NOMO-1 (cell line): ENCODE measurements around the gene PCAT7.
A peak's percentile ranks its signal among the peaks of the same experiment; 100 is the strongest.
"Not testable (repeated sequence)": the region's sequence is repeated elsewhere in the genome, so short reads cannot be mapped to it uniquely, and the experiment has no call there.

Experiments
- DNase-seq, 2 experiments: peaks; one replicate each; lab custom pipeline; 2025; ENCODE audit not compliant: unreplicated experiment in 2 of 2; lab: John Stamatoyannopoulos, UW

Gene PCAT7

GRCh38 chr9:94554439-94555331, at the start of gene PCAT7:
Gene PCAT7, plus strand, starts transcription at chr9:94555083.
- peak; percentile 87 to 90 for DNase-seq

DNA sequence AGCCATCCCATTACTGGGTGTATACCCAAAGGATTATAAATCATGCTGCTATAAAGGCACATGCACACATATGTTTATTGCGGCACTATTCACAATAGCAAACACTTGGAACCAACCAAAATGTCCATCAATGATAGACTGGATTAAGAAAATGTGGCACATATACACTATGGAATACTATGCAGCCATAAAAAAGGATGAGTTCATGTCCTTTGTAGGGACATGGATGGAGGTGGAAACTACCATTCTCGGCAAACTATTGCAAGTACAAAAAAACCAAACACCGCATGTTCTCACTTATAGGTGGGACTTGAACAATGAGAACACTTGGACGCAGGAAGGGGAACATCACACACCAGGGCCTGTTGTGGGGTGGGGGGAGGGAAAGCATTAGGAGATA, 48.5 kb upstream of the PCAT7 start:
- not testable (repeated sequence) for DNase-seq

- no peak for DNase-seq
These were observed 47.2 kb upstream of the PCAT7 start for GRCh38 chr9:94507531-94508258.

DNA sequence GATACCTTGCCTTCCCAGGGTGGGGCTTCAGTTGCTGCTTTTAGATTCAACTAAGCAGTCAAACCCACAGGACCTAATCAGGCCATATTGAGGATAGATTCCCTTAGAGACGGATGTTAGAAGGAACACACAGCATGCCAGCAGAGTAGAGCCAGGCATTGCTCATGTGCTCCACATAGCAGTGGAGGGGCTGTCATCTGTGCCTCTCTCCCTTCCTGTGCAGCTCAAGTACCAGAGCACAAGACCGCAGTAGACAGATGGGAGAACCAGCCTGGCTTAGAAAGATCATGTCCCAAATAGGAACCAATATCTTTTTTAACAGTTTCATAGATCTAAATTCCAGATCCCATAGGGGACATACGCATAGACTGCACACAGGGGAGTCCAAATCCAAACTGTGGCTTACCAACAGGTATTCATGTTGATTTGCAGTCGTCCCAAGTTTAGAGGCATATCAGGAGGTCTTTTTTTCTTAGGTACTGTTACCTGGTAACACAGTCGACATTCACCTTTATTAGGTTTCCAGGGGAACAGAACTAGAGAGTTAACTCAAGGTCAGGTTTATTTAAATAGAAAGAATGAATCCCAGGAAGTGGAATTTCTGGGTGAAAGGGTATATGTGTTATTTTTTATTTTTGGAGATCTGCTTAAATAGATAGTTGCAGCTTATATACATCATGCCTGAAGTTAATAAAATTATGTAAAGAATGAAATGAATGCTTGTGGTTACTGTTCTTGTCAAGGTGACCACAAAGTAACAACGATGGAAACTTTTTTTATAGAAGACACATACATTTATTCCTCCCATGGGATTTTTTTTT, 43.5 kb upstream of the PCAT7 start:
- no peak for DNase-seq

- DNase-seq = no peak
These were observed 43.0 kb upstream of the PCAT7 start for GRCh38 chr9:94511955-94512265.

DNA sequence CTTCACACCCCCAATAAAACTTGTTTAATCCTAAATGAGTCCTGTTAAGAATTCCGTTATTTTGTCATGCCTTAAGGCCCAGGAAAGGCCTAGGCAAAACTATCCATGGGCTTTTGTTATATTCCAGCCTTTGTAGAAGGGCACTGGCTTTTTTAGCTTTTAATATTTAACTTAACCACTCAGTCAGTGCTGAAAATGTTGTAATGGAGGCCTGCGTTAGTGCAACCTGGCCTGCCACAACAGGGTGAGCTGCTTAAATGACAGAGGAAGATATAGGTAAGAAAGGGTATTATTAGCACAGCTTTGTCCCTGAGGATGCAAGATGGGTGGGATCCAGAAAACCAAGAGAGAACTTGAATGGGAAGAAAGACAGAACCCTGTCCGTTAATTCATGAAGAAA, 40.2 kb upstream of the PCAT7 start:
- no peak for DNase-seq

GRCh38 chr9:94517254-94517653, 37.6 kb upstream of the PCAT7 start:
- no peak for DNase-seq

DNA sequence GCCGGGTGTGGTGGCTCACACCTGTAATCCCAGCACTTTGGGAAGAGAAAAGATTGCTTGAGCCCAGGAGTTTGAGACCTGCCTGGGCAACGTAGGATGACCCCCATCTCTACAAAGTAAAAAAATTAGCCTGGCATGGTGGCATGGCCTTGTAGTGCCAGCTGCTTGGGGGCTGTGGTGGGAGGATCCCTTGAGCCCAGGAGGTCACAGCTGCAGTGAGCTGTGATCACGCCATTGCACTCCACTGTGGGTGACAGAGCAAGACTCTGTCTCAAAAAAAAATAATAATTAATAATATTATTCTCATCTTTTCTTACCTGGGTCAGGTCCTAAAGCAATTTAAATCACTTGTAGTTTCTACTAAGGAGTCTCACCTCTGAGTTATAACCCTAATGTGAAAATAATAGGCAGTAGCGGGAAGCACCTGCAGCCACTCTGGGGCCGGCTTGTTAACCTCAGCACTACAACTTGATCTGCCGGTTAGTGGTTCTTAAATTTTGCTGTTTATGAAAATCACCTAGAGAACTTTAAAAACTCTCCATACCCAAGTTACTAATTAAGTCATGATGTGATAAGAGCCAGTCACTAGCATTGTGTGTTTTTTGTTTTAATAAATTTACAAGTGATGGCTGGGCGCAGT, 29.4 kb upstream of the PCAT7 start:
- DNase-seq = no peak

DNA sequence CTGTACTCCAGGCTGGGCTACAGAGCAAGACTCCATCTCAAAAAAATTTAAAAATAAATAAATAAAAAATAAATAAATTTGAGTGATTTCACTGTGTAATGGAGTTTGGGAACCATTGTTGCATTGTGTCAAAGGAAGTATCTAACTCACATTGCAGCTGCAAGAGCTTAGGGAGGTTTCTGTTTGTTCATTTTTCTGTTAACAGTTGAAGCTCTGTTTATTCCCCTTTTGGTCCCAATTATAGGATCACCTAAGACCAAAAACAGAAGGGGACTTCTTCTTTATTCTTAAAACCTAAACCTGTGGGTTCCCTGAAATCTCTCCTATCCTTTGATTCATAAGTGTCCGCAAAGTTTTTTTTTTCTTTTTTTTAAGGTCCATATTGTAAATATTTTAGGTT, 28.6 kb upstream of the PCAT7 start:
- DNase-seq = no peak

DNA sequence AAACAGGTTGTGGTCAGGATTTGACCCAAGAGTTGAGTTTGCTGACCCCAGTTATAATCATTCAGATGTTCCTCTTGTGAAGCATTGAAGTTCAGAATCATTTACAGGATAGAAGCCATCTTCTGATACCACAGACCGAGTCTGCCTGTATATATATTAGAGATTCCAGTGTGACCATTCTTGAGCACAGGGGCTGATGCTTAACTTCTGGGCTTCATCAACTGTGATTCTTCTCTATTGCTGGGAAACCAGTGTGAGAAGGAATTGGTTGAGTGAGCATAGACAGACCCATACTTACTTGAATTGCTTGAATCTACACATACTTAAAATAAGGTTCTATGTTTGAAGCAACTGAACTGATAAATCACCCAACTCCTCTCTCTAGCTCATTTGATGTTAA, 27.9 kb upstream of the PCAT7 start:
- no peak for DNase-seq

- no peak for DNase-seq
These were observed 26.0 kb upstream of the PCAT7 start for GRCh38 chr9:94528886-94529285.

DNA sequence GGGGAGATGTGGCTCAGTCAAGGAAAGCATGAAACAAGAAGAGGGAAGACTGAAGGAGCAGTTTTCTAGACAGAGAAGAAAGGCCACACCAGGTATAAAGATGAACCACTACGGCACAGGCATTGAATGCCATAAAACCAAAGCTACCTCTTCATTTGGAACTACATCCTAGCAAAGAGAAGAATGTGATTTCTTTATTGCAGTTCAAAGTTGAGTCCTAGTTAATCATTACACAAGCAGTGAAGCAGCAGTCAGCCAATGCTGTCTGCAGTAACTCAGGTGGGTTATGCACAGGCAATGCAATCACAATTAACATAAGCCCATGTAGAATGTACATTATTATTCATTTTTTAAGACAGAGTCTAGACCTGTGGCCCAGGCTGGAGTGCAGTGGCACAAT, 21.7 kb upstream of the PCAT7 start:
- DNase-seq = no peak

DNA sequence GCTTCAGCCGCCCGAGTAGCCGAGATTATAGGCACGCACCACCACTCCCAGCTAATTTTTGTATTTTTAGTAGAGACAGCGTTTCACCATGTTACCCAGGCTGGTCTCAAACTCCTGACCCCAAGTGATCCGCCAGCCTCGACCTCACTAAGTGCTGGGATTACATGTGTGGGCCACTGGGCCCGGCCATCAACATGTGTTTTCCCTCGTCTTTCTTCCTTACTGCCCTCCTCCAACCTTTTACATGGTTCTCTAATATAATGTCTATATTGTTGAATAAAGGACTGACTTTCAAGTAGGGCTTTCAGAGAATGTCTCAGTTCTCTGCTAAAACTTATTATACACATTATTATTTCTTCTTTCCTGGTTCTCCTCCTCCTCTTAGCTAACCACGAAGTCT, 21.3 kb upstream of the PCAT7 start:
- no peak for DNase-seq

GRCh38 chr9:94534901-94535300, 20.0 kb upstream of the PCAT7 start:
- no peak for DNase-seq

GRCh38 chr9:94538908-94539307, 16.0 kb upstream of the PCAT7 start:
- no peak for DNase-seq

DNA sequence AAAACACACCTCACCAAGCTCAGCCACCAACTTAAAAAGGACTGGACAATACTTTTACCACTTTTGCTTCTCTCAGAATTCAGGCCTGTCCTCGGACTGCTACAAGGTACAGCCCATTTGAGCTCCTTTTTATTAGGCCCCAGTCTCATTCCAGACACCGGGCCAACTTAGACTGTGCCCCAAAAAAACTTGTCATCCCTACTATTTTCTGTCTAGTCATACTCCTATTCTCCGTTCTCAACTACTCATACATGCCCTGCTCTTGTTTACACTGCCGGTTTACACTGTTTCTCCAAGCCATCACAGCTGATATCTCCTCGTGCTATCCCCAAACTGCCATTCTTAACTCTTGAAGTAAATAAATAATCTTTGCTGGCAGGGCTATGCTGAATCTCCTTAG, 10.5 kb upstream of the PCAT7 start:
- DNase-seq = not testable (repeated sequence)

- DNase-seq = no peak
These were observed 8.9 kb upstream of the PCAT7 start for GRCh38 chr9:94545940-94546339.

DNA sequence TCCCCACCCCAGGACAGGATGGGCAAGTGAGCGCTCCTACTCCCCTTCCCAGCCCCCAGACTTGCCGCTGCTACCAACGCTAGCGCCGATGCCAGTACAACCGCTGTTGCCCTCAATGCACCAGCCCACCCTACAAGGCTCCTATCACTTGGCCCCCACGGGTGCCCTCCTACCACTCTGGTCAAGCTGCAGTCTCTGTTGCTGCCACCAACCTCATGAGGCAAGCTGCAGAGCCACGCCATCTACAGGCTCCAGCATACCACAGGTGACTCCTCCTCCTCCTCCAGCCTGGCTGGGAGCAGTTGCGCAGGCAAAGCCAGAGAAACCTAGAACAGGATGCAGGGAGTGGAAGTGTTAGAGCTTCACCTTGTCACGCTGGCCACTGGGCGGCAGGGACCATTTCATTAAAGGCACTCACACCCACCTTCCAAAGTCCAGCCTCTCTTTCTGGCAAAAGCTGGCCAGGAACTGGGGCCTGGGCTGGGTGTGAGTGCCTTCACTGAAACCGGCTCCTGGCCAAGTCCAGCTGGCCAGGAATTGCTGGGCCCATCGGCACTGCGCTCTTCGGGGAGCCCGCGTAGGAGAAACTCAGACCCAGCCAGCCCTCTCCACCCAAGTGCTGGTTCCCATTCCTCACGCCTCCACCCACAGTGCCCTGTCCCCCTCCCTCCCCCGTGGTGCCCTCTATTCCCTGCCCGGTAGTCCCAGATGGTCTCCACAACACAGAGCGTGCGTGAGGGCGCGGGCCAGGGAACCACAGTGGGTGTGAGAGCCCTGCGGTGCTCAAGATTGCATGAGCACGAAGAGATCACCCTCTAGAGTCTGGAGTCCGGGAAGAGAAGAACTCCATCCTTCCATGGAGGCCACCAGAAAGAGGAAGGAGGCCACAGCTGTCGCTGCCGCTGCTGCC, 1.6 kb upstream of the PCAT7 start:
- no peak for DNase-seq

GRCh38 chr9:94554078-94554438, 825 bp upstream of the PCAT7 start:
- no peak for DNase-seq

- no peak for DNase-seq
These were observed 2.5 kb downstream of the PCAT7 start for GRCh38 chr9:94557376-94557775.
